Hepatocyte (in vitro differentiated cells): ENCODE results near the gene UMAD1. TPM values are rescaled to one million over a fixed set of nuclear protein-coding genes. Genes with fewer than 3 reads are reported as not detected.

Experiments used
- DNase-seq: peaks from one replicate; pipeline ENCODE4 v3.0.0-alpha.2; 2016; ENCODE audit warnings: low spot score
- H2AFZ ChIP-seq: fragments of 200-600 bp; sonication (generic); 2 replicates; pipeline ENCODE4 v1.6.0; 2016; ENCODE audit warnings: antibody characterized with exemption, mild to moderate bottlenecking
- H3K27ac ChIP-seq: fragments of 200-600 bp; sonication (generic); 2 replicates; pipeline ENCODE4 v1.5.1; 2016; ENCODE audit warnings: mild to moderate bottlenecking
- H3K27me3 ChIP-seq: fragments of 200-600 bp; sonication (generic); 2 replicates; pipeline ENCODE4 v1.6.1; 2016
- H3K36me3 ChIP-seq: fragments of 200-600 bp; sonication (generic); replicated peaks from 2 replicates; pipeline ENCODE4 v1.5.1; 2016; ENCODE audit warnings: low read depth; ENCODE audit not compliant: insufficient read depth
- H3K4me1 ChIP-seq: fragments of 200-600 bp; sonication (generic); 2 replicates; pipeline ENCODE4 v1.5.1; 2016; ENCODE audit warnings: mild to moderate bottlenecking, moderate library complexity; ENCODE audit not compliant: insufficient read depth
- H3K4me2 ChIP-seq: fragments of 200-600 bp; sonication (generic); 2 replicates; pipeline ENCODE4 v1.6.0; 2016
- H3K4me3 ChIP-seq: fragments of 200-600 bp; sonication (generic); 2 replicates; pipeline ENCODE4 v1.5.1; 2016; ENCODE audit warnings: mild to moderate bottlenecking
- H3K79me2 ChIP-seq: fragments of 200-600 bp; sonication (generic); 2 replicates; pipeline ENCODE4 v1.6.0; 2017; ENCODE audit warnings: mild to moderate bottlenecking
- H3K9me2 ChIP-seq: fragments of 200-600 bp; sonication (generic); replicated peaks from 2 replicates; pipeline ENCODE4 v1.6.0; 2017; ENCODE audit warnings: mild to moderate bottlenecking; ENCODE audit not compliant: insufficient read depth
- H3K9me3 ChIP-seq: fragments of 200-600 bp; sonication (generic); 2 replicates; pipeline ENCODE4 v1.5.1; 2016; ENCODE audit warnings: low read depth, mild to moderate bottlenecking
- H4K20me1 ChIP-seq: fragments of 200-600 bp; sonication (generic); 2 replicates; pipeline ENCODE4 v1.6.0; 2016; ENCODE audit warnings: mild to moderate bottlenecking; ENCODE audit not compliant: insufficient read depth, poor library complexity, severe bottlenecking
- CTCF ChIP-seq: fragments of 200-600 bp; sonication (generic); IDR thresholded peaks from 2 replicates; pipeline ENCODE4 v1.5.1; 2016; ENCODE audit warnings: antibody characterized with exemption, mild to moderate bottlenecking; ENCODE audit not compliant: poor library complexity
- EZH2 ChIP-seq: fragments of 200-600 bp; sonication (generic); IDR thresholded peaks from 2 replicates; pipeline ENCODE4 v1.6.1; 2016; ENCODE audit warnings: antibody characterized with exemption, mild to moderate bottlenecking, borderline replicate concordance
- EZH2phosphoT487 ChIP-seq: fragments of 200-600 bp; sonication (generic); IDR thresholded peaks from one replicate; pipeline ENCODE4 v1.6.1; 2018; ENCODE audit warnings: antibody characterized with exemption, mild to moderate bottlenecking, low read depth, moderate library complexity; ENCODE audit not compliant: unreplicated experiment, severe bottlenecking
- WGBS: methylation state at CpG from one replicate; pipeline ENCODE4 v1.1.6; 2016; ENCODE audit warnings: low lambda C conversion rate; ENCODE audit errors: missing lambda C conversion rate; 5-methylcytosine and 5-hydroxymethylcytosine counted together
- polyA plus RNA-seq: library from polyadenylated mRNA; unstranded; fragments of >200 nt; fragmentation: Nextera tagmentation; extraction: Ambion mirVana; gene quantifications from 2 replicates; pipeline ENCODE4 v1.2.1, GENCODE V29; 2016
- total RNA-seq: library from RNA; depleted of rRNA; stranded (reverse); fragments of >200 nt; gene quantifications from 2 replicates; pipeline ENCODE4 v1.2.3, GENCODE V29; 2014

UMAD1 gene
- total and polyA plus RNA-seq, 2 experiments from 2014 or later: 15.7 to 29.0 TPM

GRCh38 chr7:7881581-7881980 lies 241.0 kb downstream of the UMAD1 start:
- 84% methylated on average over 6 of the region's 6 CpGs for WGBS
- Histone ChIP-seq H3K36me3 (no peaks in the 10 kb centered on the region), H3K27ac (no peak overlapping the region), H3K79me2 (no peaks in the 10 kb centered on the region), H3K4me1 (no peaks in the 10 kb centered on the region), H3K9me3 (no peaks in the 10 kb centered on the region), H3K27me3 (no peaks in the 10 kb centered on the region), H3K4me2 (no peak overlapping the region), H3K9me2 (no peaks in the 10 kb centered on the region), H2AFZ (no peak overlapping the region), H3K4me3 (no peak overlapping the region), H4K20me1 (no peaks in the 10 kb centered on the region)
- TF ChIP-seq EZH2phosphoT487 (no peak), CTCF (no peak), EZH2 (no peak)
- no peak for DNase-seq

- no peaks in the 10 kb centered on the region for H3K79me2 ChIP-seq
- no peak overlapping the region for H3K27ac ChIP-seq
- H3K27me3 ChIP-seq: no peaks in the 10 kb centered on the region
- H3K9me2 ChIP-seq: no peaks in the 10 kb centered on the region
- no peak for DNase-seq
- no peaks in the 10 kb centered on the region for H3K36me3 ChIP-seq
- no peaks in the 10 kb centered on the region for H3K9me3 ChIP-seq
- 94% methylated on average over 2 of the region's 2 CpGs for WGBS
- H3K4me2 ChIP-seq: no peak overlapping the region
- no peaks in the 10 kb centered on the region for H4K20me1 ChIP-seq
- H3K4me3 ChIP-seq: no peak overlapping the region
- H2AFZ ChIP-seq: no peak overlapping the region
- no peaks in the 10 kb centered on the region for H3K4me1 ChIP-seq
- TF ChIP-seq CTCF: no peak
- no peak for TF ChIP-seq EZH2
- no peak for TF ChIP-seq EZH2phosphoT487
Observed at GRCh38 chr7:7882888-7883287, 242.3 kb downstream of the UMAD1 start.

GRCh38 chr7:7883394-7883793 lies 242.8 kb downstream of the UMAD1 start:
- WGBS: 88% methylated on average over 2 of the region's 2 CpGs
- Histone ChIP-seq H3K79me2 (no peaks in the 10 kb centered on the region), H3K4me1 (no peaks in the 10 kb centered on the region), H3K4me3 (no peak overlapping the region), H3K4me2 (no peak overlapping the region), H3K36me3 (no peaks in the 10 kb centered on the region), H2AFZ (no peak overlapping the region), H3K9me3 (no peaks in the 10 kb centered on the region), H3K27ac (no peak overlapping the region), H3K9me2 (no peaks in the 10 kb centered on the region), H3K27me3 (no peaks in the 10 kb centered on the region), H4K20me1 (no peaks in the 10 kb centered on the region)
- TF ChIP-seq EZH2 (no peak), EZH2phosphoT487 (no peak), CTCF (no peak)
- DNase-seq: no peak

GRCh38 chr7:7884855-7885254 lies 244.3 kb downstream of the UMAD1 start:
- no peaks in the 10 kb centered on the region for H3K9me2 ChIP-seq
- no peaks in the 10 kb centered on the region for H3K27me3 ChIP-seq

More at GRCh38 chr7:7884855-7885254, 244.3 kb downstream of the UMAD1 start:
- Histone ChIP-seq H3K4me3 (no peak overlapping the region), H3K36me3 (no peaks in the 10 kb centered on the region), H4K20me1 (no peaks in the 10 kb centered on the region), H3K27ac (no peak overlapping the region), H3K4me2 (no peak overlapping the region), H3K9me3 (no peaks in the 10 kb centered on the region), H2AFZ (no peak overlapping the region), H3K79me2 (no peaks in the 10 kb centered on the region), H3K4me1 (no peaks in the 10 kb centered on the region)
- TF ChIP-seq EZH2phosphoT487 (no peak), EZH2 (no peak), CTCF (no peak)
- DNase-seq: no peak
- WGBS: 86% methylated on average over 3 of the region's 3 CpGs
